IMR-90 (cell line): ENCODE results near the gene SLC16A8.

ENCODE experiments used
- TF ChIP-seq, protein P1 (sequence below): conservative IDR thresholded peaks from 2 replicates; pipeline ENCODE4 v1.5.1; 2012; ENCODE audit warnings: mild to moderate bottlenecking, low read depth, low read length, improper control_type of control experiment
- TF ChIP-seq, protein P2 (sequence below): fragments of 150-350 bp; IDR thresholded peaks from 2 replicates; pipeline ENCODE4 v1.6.1; 2017; ENCODE audit warnings: mild to moderate bottlenecking, antibody characterized with exemption, low read length, low read depth

DNA sequence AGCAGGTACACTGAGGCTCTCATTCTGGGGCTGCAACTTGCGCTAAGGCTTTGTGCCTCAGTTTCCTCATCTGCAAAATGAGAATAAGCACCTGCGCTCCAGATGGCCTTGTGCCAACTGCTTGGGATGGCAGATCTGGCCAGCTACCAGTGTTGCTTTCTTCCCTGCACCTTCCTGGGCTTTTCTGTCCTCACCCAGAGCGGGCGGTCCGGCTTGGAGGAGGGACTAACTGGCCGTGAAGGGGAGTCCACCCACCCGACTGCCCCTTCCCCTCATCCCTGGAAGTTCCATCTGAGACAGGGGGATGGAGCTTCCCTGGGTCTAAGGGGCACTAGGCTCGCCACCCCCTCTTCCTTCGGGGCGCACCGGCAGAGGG lies 3.5 kb downstream of the SLC16A8 start:
- TF ChIP-seq, protein P1, sequence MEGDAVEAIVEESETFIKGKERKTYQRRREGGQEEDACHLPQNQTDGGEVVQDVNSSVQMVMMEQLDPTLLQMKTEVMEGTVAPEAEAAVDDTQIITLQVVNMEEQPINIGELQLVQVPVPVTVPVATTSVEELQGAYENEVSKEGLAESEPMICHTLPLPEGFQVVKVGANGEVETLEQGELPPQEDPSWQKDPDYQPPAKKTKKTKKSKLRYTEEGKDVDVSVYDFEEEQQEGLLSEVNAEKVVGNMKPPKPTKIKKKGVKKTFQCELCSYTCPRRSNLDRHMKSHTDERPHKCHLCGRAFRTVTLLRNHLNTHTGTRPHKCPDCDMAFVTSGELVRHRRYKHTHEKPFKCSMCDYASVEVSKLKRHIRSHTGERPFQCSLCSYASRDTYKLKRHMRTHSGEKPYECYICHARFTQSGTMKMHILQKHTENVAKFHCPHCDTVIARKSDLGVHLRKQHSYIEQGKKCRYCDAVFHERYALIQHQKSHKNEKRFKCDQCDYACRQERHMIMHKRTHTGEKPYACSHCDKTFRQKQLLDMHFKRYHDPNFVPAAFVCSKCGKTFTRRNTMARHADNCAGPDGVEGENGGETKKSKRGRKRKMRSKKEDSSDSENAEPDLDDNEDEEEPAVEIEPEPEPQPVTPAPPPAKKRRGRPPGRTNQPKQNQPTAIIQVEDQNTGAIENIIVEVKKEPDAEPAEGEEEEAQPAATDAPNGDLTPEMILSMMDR = no peak
- TF ChIP-seq, protein P2, sequence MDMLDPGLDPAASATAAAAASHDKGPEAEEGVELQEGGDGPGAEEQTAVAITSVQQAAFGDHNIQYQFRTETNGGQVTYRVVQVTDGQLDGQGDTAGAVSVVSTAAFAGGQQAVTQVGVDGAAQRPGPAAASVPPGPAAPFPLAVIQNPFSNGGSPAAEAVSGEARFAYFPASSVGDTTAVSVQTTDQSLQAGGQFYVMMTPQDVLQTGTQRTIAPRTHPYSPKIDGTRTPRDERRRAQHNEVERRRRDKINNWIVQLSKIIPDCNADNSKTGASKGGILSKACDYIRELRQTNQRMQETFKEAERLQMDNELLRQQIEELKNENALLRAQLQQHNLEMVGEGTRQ = no peak
